Measurements from ENCODE around the gene MPI. TPM values are rescaled to one million over a fixed set of nuclear protein-coding genes. Genes with fewer than 3 reads are reported as not detected.

MPI gene
- total and polyA plus RNA-seq, 2 experiments from 2014 or later = 18.0 to 74.2 TPM

GRCh38 chr15:74892931-74893330 lies 3.1 kb downstream of the MPI start:
- H3F3A ChIP-seq (replicated peaks; ENCODE audit: low read depth) = 0 out of 2 replicates have a peak, but pooled peaks cover under 1% of the 10 kb centered on the region

More at GRCh38 chr15:74892931-74893330, 3.1 kb downstream of the MPI start:
- Histone ChIP-seq H3K79me2 (replicated peaks; ENCODE audit: insufficient read depth) (no peaks in the 10 kb centered on the region), H4K20me1 (replicated peaks; ENCODE audit: insufficient read depth) (no peaks in the 10 kb centered on the region), H3K27ac (ENCODE audit: low read depth) (no peak overlapping the region), H2AFZ (no peak overlapping the region), H3K36me3 (ENCODE audit: insufficient read depth) (no peaks in the 10 kb centered on the region), H3K4me2 (no peak overlapping the region), H3K4me1 (ENCODE audit: insufficient read depth) (peaks cover 6% of the 10 kb centered on the region), H3K4me3 (no peak overlapping the region), H3K27me3 (ENCODE audit: insufficient read depth) (no peaks in the 10 kb centered on the region), H3K9me2 (ENCODE audit: insufficient read depth) (no peaks in the 10 kb centered on the region)
- TF ChIP-seq STAT1 (IDR thresholded peaks at IDR 0.05; ENCODE audit: unreplicated experiment) (no peak), EZH2phosphoT487 (IDR thresholded peaks at IDR 0.05; ENCODE audit: unreplicated experiment) (no peak), CREB1 (CRISPR knock-in tag; IDR thresholded peaks at IDR 0.05; ENCODE audit: low read depth) (no peak), REST (IDR thresholded peaks at IDR 0.05; ENCODE audit: unreplicated experiment) (no peak), CTCF (conservative IDR thresholded peaks at IDR 0.05; ENCODE audit: low read depth in 2 of 2) (no peak), ZNF462 (CRISPR knock-in tag; IDR thresholded peaks at IDR 0.05) (no peak), POLR2AphosphoS5 (IDR thresholded peaks at IDR 0.05; ENCODE audit: low read depth) (no peak), EZH2 (IDR thresholded peaks at IDR 0.05; ENCODE audit: low read depth, unreplicated experiment) (no peak), JUNB (IDR thresholded peaks at IDR 0.05; ENCODE audit: unreplicated experiment) (no peak), NANOG (IDR thresholded peaks at IDR 0.05; ENCODE audit: borderline replicate concordance) (no peak), ZNF114 (CRISPR knock-in tag; IDR thresholded peaks at IDR 0.05) (no peak), ETS1 (IDR thresholded peaks at IDR 0.05) (no peak), ZNF331 (CRISPR knock-in tag; IDR thresholded peaks at IDR 0.05; ENCODE audit: low read depth) (no peak)
- ATAC-seq = no peak
- no peak overlapping the region for H3K27ac Mint-ChIP-seq
- H3K36me3 Mint-ChIP-seq (ENCODE audit: low read depth) = peaks cover 31% of the 10 kb centered on the region
- no peak for DNase-seq (ENCODE audit: low spot score)
- no peak overlapping the region for H3K4me3 Mint-ChIP-seq
- H3K27me3 Mint-ChIP-seq (ENCODE audit: insufficient read depth, low read depth, poor library complexity) = peaks cover 11% of the 10 kb centered on the region
- H3K4me1 Mint-ChIP-seq = peaks cover 6% of the 10 kb centered on the region; the same call in 1 of the 3 replicates
- no peaks in the 10 kb centered on the region for H3K9me3 Mint-ChIP-seq

All from GM23338 (cell line).